ENCODE results near the gene CDC6.
A peak's percentile ranks its signal among the peaks of the same experiment; 100 is the strongest.

CDC6 gene

GRCh38 chr17:40287494-40288369 is at the start of gene CDC6:
TSS of gene CDC6 (plus strand) at chr17:40287879. CDS start at chr17:40289421, 1,542 bp downstream.
- peak; percentile 58 for TF ChIP-seq MYC (IDR thresholded peaks at IDR 0.05; ENCODE audit: low read depth, low read length)
- peak; percentile 94 for TF ChIP-seq POLR2A (IDR thresholded peaks at IDR 0.05; ENCODE audit: extremely low read depth, insufficient read length)
- peak; percentile 65 for TF ChIP-seq MAX (IDR thresholded peaks at IDR 0.05; ENCODE audit: low read depth, low read length)
- TF ChIP-seq CTCF (IDR thresholded peaks at IDR 0.05; ENCODE audit: low read depth, low read length): no peak
- peak; percentile 100 for DNase-seq (ENCODE audit: low read depth)
- peak within 1 kb of the TSS; percentile 100 for H3K4me3 ChIP-seq (ENCODE audit: low read depth, low read length)

- TF ChIP-seq POLR2A (IDR thresholded peaks at IDR 0.05; ENCODE audit: extremely low read depth, insufficient read length) (no peak), CTCF (IDR thresholded peaks at IDR 0.05; ENCODE audit: low read depth, low read length) (no peak), MYC (IDR thresholded peaks at IDR 0.05; ENCODE audit: low read depth, low read length) (no peak), MAX (IDR thresholded peaks at IDR 0.05; ENCODE audit: low read depth, low read length) (no peak)
- H3K4me3 ChIP-seq (ENCODE audit: low read depth, low read length): no peak overlapping the region
- no peak for DNase-seq (ENCODE audit: low read depth)
Observed at GRCh38 chr17:40241252-40241834, 46.3 kb upstream of the CDC6 start.

- no peak overlapping the region for H3K4me3 ChIP-seq (ENCODE audit: low read depth, low read length)
- no peak for DNase-seq (ENCODE audit: low read depth)
- no peak for TF ChIP-seq MAX (IDR thresholded peaks at IDR 0.05; ENCODE audit: low read depth, low read length)
- TF ChIP-seq POLR2A (IDR thresholded peaks at IDR 0.05; ENCODE audit: extremely low read depth, insufficient read length): no peak
- no peak for TF ChIP-seq MYC (IDR thresholded peaks at IDR 0.05; ENCODE audit: low read depth, low read length)
- TF ChIP-seq CTCF (IDR thresholded peaks at IDR 0.05; ENCODE audit: low read depth, low read length): no peak
Observed at GRCh38 chr17:40242774-40243173, 44.9 kb upstream of the CDC6 start.

- DNase-seq (ENCODE audit: low read depth): no peak
- H3K4me3 ChIP-seq (ENCODE audit: low read depth, low read length): no peak overlapping the region
- TF ChIP-seq MYC (IDR thresholded peaks at IDR 0.05; ENCODE audit: low read depth, low read length) (no peak), POLR2A (IDR thresholded peaks at IDR 0.05; ENCODE audit: extremely low read depth, insufficient read length) (no peak), MAX (IDR thresholded peaks at IDR 0.05; ENCODE audit: low read depth, low read length) (no peak), CTCF (IDR thresholded peaks at IDR 0.05; ENCODE audit: low read depth, low read length) (no peak)
Observed at GRCh38 chr17:40243761-40244160, 43.9 kb upstream of the CDC6 start.

- TF ChIP-seq MAX (IDR thresholded peaks at IDR 0.05; ENCODE audit: low read depth, low read length): no peak
- TF ChIP-seq POLR2A (IDR thresholded peaks at IDR 0.05; ENCODE audit: extremely low read depth, insufficient read length): no peak
- TF ChIP-seq CTCF (IDR thresholded peaks at IDR 0.05; ENCODE audit: low read depth, low read length): no peak
- TF ChIP-seq MYC (IDR thresholded peaks at IDR 0.05; ENCODE audit: low read depth, low read length): no peak
- H3K4me3 ChIP-seq (ENCODE audit: low read depth, low read length): no peak overlapping the region
- no peak for DNase-seq (ENCODE audit: low read depth)
Observed at GRCh38 chr17:40244255-40244654, 43.4 kb upstream of the CDC6 start.

Measured in NB4 (cell line).